Calu3 (cell line): ENCODE results near the gene EPAS1. TPM values are rescaled to one million over a fixed set of nuclear protein-coding genes. Genes with fewer than 3 reads are reported as not detected.

Experiments used
- BruUV-seq: library from RNA; stranded (reverse); fragments of 400-500 nt; replicated peaks from 2 replicates; lab custom pipeline; 2021; lab: Mats Ljungman, UMichigan
- CTCF ChIA-PET: fragments of 300-600 bp; sonication (Branson Sonifier 250); formaldehyde crosslinking; loops from one replicate; lab custom pipeline; 2022; ENCODE audit warnings: antibody characterized with exemption; lab: Charles Lee
- DNase-seq: peaks from one replicate; pipeline ENCODE4 v3.0.0; 2022
- H3K27ac Mint-ChIP-seq: one replicate; pipeline ENCODE4 v1.8.0; 2022; ENCODE audit warnings: mixed read lengths; ENCODE audit not compliant: unreplicated experiment
- H3K27me3 Mint-ChIP-seq: one replicate; pipeline ENCODE4 v1.8.0; 2022; ENCODE audit warnings: mixed read lengths; ENCODE audit not compliant: unreplicated experiment
- H3K36me3 Mint-ChIP-seq: one replicate; pipeline ENCODE4 v1.8.0; 2022; ENCODE audit warnings: mild to moderate bottlenecking, moderate library complexity, mixed read lengths; ENCODE audit not compliant: insufficient read depth, unreplicated experiment
- H3K4me1 Mint-ChIP-seq: one replicate; pipeline ENCODE4 v1.8.0; 2022; ENCODE audit warnings: mild to moderate bottlenecking, low read depth, mixed read lengths; ENCODE audit not compliant: unreplicated experiment
- H3K4me3 Mint-ChIP-seq: one replicate; pipeline ENCODE4 v1.8.0; 2022; ENCODE audit warnings: mild to moderate bottlenecking, low read depth, moderate library complexity, mixed read lengths; ENCODE audit not compliant: unreplicated experiment
- H3K9me3 Mint-ChIP-seq: one replicate; pipeline ENCODE4 v1.8.0; 2022; ENCODE audit warnings: low read depth, mixed read lengths; ENCODE audit not compliant: unreplicated experiment
- intact Hi-C: fragments of 100-400 bp; cut with micrococcal nuclease; formaldehyde crosslinking; loops from one replicate; pipeline ENCODE4 v1.10.0; 2022; ENCODE audit not compliant: unreplicated experiment
- total RNA-seq: library from RNA; stranded (reverse); gene quantifications from 2 replicates; pipeline ENCODE4 v1.2.3, GENCODE V29; 2022
- TF ChIP-seq, protein P1 (sequence below): fragments of 200-600 bp; IDR thresholded peaks from one replicate; pipeline ENCODE4 v1.8.0; 2022; ENCODE audit warnings: antibody characterized with exemption; ENCODE audit not compliant: unreplicated experiment

The EPAS1 gene
- total RNA-seq, 1 experiment from 2014 or later = 18.5 TPM

DNA sequence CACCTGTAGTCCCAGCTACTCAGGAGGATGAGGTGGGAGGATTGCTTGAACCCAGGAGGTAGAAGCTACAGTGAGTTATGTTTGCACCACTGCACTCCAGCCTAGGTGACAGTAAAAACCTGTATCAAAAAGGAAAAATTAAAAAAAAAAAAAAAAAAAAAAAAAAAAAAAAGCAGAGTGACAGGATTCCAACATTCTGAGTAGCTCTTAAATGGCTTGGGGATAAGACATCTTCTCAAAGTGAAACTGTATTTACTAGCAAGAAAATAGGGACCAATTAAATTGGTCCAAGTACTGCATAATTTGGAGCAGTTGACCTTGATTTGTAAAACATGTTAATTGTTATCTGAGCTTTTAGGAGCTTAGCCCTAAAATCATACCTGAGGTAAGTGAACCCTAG, 116.4 kb downstream of the EPAS1 start:
- TF ChIP-seq, protein P1, sequence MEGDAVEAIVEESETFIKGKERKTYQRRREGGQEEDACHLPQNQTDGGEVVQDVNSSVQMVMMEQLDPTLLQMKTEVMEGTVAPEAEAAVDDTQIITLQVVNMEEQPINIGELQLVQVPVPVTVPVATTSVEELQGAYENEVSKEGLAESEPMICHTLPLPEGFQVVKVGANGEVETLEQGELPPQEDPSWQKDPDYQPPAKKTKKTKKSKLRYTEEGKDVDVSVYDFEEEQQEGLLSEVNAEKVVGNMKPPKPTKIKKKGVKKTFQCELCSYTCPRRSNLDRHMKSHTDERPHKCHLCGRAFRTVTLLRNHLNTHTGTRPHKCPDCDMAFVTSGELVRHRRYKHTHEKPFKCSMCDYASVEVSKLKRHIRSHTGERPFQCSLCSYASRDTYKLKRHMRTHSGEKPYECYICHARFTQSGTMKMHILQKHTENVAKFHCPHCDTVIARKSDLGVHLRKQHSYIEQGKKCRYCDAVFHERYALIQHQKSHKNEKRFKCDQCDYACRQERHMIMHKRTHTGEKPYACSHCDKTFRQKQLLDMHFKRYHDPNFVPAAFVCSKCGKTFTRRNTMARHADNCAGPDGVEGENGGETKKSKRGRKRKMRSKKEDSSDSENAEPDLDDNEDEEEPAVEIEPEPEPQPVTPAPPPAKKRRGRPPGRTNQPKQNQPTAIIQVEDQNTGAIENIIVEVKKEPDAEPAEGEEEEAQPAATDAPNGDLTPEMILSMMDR = no peak
- CTCF ChIA-PET = interaction anchor here (0.6 kb wide), 2 partner anchors 182 to 288 kb away, joined by 3 read pairs; no protein-coding TSS in a partner anchor
- Mint-ChIP-seq H3K36me3 (peaks cover 7% of the 10 kb centered on the region), H3K4me1 (peaks cover 28% of the 10 kb centered on the region), H3K27ac (no peak overlapping the region), H3K4me3 (no peak overlapping the region), H3K27me3 (no peaks in the 10 kb centered on the region), H3K9me3 (peaks cover 8% of the 10 kb centered on the region)
- BruUV-seq = no TSS peak
- DNase-seq = no peak
- intact Hi-C loops = no loop called here

DNA sequence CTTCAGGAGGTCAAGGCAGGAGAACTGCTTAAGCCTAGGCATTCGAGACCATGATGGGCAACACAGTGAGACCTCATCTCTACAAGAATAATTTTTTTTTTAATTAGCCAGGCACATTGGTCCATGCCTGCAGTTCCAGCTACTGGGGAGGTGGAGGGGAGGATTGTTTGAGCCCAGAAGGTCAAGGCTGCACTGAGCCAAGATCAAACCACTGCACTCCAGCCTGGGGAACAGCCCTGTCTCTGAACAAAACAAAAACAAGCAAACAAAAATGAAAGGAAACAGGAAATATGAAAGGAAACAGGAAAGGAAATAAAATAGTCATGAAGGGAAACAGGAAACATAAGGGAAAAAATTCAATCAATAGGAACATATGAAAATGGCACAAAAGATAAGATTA, 117.5 kb downstream of the EPAS1 start:
- Mint-ChIP-seq H3K4me1 (peaks cover 17% of the 10 kb centered on the region), H3K27me3 (no peaks in the 10 kb centered on the region), H3K27ac (no peak overlapping the region), H3K36me3 (no peaks in the 10 kb centered on the region), H3K4me3 (no peak overlapping the region), H3K9me3 (peaks cover 8% of the 10 kb centered on the region)
- TF ChIP-seq, protein P1 = no peak
- no peak for DNase-seq
- intact Hi-C loops = no loop called here
- CTCF ChIA-PET = no interaction called here
- BruUV-seq = no TSS peak

DNA sequence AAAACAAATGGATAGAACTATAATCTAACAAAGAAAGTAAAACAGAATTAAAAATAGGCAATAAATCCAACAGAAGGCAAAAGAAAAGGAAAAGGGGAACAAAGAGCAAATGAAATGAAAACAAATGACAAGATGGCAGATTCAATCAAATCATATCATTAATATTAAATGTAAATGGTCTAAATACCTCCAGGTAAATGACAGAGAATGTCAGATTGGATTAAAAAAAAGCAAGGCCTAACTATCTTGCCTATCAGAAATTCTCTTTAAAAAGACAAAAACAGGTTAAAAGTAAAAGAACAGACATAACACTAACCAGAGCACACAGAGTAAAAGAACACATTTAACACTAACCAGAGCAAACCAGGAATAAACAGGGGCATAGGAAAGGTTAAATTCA, 119.1 kb downstream of the EPAS1 start:
- Mint-ChIP-seq H3K27me3 (no peaks in the 10 kb centered on the region), H3K4me3 (no peak overlapping the region), H3K27ac (no peak overlapping the region), H3K36me3 (no peaks in the 10 kb centered on the region), H3K4me1 (peaks cover 12% of the 10 kb centered on the region), H3K9me3 (peaks cover 8% of the 10 kb centered on the region)
- DNase-seq = no peak
- intact Hi-C loops = no loop called here
- TF ChIP-seq, protein P1 = no peak
- no TSS peak for BruUV-seq
- CTCF ChIA-PET = no interaction called here

DNA sequence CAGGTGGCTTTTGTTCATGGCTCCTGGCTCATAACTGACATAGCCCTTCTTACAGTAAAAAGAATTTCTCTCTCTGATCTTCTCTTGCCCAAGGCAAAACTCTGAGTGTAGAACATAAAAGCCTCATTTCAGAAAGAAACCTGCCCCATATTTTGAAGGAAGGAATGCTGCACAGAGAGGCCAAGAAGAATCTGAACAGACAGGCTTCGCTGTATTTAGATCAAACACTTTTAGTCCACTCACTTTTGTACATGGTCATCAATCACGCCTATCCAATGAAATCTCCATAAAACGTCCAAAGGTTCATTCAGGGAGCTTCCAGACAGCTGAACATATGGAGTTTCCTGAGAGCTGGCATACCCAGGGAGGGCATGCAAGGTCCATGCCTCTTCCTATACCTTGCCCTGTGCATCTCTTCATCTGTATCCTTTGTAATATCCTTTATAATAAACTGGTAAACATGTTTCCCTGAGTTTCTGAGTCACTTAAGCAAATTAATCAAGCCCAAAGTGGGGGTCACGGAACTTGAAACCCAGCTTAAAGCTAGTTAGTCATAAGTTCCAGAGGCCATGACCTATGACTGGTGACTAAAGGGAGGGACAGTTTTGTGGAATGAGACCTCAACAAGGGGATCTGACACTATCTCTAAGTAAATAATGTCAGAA, 119.7 kb downstream of the EPAS1 start:
- TF ChIP-seq, protein P1 = no peak
- Mint-ChIP-seq H3K4me1 (peaks cover 12% of the 10 kb centered on the region), H3K4me3 (no peak overlapping the region), H3K9me3 (peaks cover 8% of the 10 kb centered on the region), H3K27me3 (no peaks in the 10 kb centered on the region), H3K27ac (no peak overlapping the region), H3K36me3 (no peaks in the 10 kb centered on the region)
- intact Hi-C loops = no loop called here
- no peak for DNase-seq
- CTCF ChIA-PET = no interaction called here
- BruUV-seq = no TSS peak
